ENCODE results near the gene IL22. TPM values are rescaled to one million over a fixed set of nuclear protein-coding genes. Genes with fewer than 3 reads are reported as not detected.

The IL22 gene, protein sequence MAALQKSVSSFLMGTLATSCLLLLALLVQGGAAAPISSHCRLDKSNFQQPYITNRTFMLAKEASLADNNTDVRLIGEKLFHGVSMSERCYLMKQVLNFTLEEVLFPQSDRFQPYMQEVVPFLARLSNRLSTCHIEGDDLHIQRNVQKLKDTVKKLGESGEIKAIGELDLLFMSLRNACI
- total RNA-seq: not detected

DNA sequence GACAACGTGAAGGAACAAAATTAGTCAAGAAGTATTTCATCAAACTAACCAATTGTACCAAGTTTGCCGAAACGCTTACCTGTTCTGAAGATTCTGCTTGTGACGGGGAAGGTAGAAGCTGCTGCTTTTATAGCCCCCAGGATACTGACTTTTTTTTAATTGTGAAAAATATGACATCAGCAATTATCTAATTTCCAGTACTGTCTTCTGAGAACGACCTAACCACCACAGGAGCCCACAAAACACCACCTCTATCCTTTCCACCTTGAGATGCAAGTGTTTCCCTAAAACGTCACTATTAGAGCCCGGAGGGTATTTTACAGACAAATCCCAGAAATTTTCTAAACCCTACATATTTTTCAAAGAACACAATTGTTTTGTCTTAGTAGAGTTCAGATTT lies at the start of gene IL22:
IL22 (minus strand) TSS at position 101 of the 400 bp plus-strand sequence. CDS start 156 bp downstream, outside the sequence.

DNA sequence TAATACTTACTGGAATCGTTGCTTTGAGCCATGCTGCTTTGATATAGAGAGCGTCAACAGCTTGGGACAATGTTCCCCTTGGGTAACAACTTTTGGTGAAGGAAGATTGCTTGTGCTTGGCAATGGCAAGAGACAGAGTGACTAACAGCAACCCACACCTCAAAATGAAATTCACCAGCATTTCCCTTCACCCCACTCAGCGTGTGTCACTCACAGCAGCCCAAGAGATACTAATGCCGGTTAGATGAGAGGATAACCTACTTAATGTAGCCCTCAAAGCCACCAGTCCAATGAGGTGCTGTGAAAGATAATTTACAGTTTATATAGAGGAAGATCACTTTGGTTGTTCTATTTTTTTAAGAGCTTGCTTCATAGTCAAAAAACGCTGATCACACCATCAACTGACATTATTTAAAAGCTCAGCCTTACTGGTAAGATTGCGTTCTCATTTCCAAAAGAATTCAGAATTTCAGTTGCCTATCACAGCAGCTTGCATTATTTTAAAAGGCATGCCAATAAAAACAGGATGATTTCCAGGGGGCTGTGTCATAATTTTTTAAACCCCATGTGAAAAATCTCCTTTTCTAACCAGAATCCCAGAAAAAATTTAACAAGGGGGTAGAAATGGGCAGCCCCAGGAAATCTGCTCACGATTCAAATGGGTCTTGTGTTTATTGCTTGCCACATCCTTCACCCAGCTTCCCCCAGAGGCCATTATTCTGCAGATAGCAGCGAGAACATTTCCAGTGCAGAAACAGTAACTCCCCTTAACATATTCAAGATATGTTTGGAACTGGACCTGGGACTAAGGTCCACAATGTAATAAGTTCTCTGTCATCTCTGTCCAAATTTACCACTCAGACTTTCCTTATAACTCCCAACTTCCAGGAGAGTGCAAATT lies 27.6 kb downstream of the IL22 start, which contains the start of gene IL26:
IL26 (minus strand) TSS at position 235 of the 901 bp plus-strand sequence; CDS start at position 181, 54 bp downstream.

Other genes with a start within 250 kb of the IL22 start
- not detected for gene IFNG, start 93.9 kb downstream of the IL22 start, total RNA-seq
- not detected for gene IL26, start 27.8 kb downstream of the IL22 start, total RNA-seq
- gene MDM1, start 78.8 kb upstream of the IL22 start, total RNA-seq: 27.0 TPM

Measured in diencephalon (tissue), 1 donor.